ENCODE results near the gene NUCB2. TPM values are rescaled to one million over a fixed set of nuclear protein-coding genes. Genes with fewer than 3 reads are reported as not detected.
"Not testable (repeated sequence)": the region's sequence is repeated elsewhere in the genome, so short reads cannot be mapped to it uniquely, and the experiment has no call there.

Gene NUCB2
- total RNA-seq = 52.8 and 63.8 TPM in 2 replicates
- long read RNA-seq, transcript NUCB2-208 (14 exons, 2,274 nt) = major isoform, 6 of 38 reads
- long read RNA-seq, partial matches to known transcripts = 14 of 38 reads
- long read RNA-seq, other reads (novel, unspliced or antisense) = 14 of 38 reads

GRCh38 chr11:17276236-17277023 is at the start of gene NUCB2:
Gene NUCB2, plus strand, starts transcription at chr11:17276739. Its CDS starts 18,585 bp downstream, at chr11:17295324.
- peak within 1 kb of the TSS; percentile 97 for H3K27ac Mint-ChIP-seq
- no peaks in the 10 kb centered on the region for H3K9me3 Mint-ChIP-seq (ENCODE audit: low read depth)
- peak; percentile 99 for DNase-seq (ENCODE audit: low spot score, unreplicated experiment)
- H3K36me3 Mint-ChIP-seq (ENCODE audit: insufficient read depth) = no peaks in the 10 kb centered on the region
- TF ChIP-seq CTCF (IDR thresholded peaks at IDR 0.05; ENCODE audit: unreplicated experiment) = no peak
- H3K4me3 Mint-ChIP-seq (ENCODE audit: low read depth) = peak within 1 kb of the TSS; percentile 92
- H3K4me1 Mint-ChIP-seq (ENCODE audit: low read depth) = peaks cover 9% of the 10 kb centered on the region
- peaks cover 2% of the 10 kb centered on the region for H3K27me3 Mint-ChIP-seq

GRCh38 chr11:17228186-17228925 is 48.2 kb upstream of the NUCB2 start:
- H3K36me3 Mint-ChIP-seq (ENCODE audit: insufficient read depth); H3K27me3 Mint-ChIP-seq; DNase-seq (ENCODE audit: low spot score, unreplicated experiment); H3K4me1 Mint-ChIP-seq (ENCODE audit: low read depth); H3K27ac Mint-ChIP-seq; H3K9me3 Mint-ChIP-seq (ENCODE audit: low read depth); H3K4me3 Mint-ChIP-seq (ENCODE audit: low read depth): not testable (repeated sequence)

GRCh38 chr11:17229481-17230152 is 46.9 kb upstream of the NUCB2 start:
- peaks cover 4% of the 10 kb centered on the region for H3K36me3 Mint-ChIP-seq (ENCODE audit: insufficient read depth)
- no peak for TF ChIP-seq CTCF (IDR thresholded peaks at IDR 0.05; ENCODE audit: unreplicated experiment)
- H3K9me3 Mint-ChIP-seq (ENCODE audit: low read depth) = no peaks in the 10 kb centered on the region
- H3K4me3 Mint-ChIP-seq (ENCODE audit: low read depth) = no peak overlapping the region
- peak overlapping the region; percentile 63 for H3K27ac Mint-ChIP-seq
- H3K27me3 Mint-ChIP-seq = no peaks in the 10 kb centered on the region
- no peak for DNase-seq (ENCODE audit: low spot score, unreplicated experiment)
- peaks cover 2% of the 10 kb centered on the region for H3K4me1 Mint-ChIP-seq (ENCODE audit: low read depth)

GRCh38 chr11:17230867-17231851 is 45.4 kb upstream of the NUCB2 start:
- Mint-ChIP-seq H3K27me3 (no peaks in the 10 kb centered on the region), H3K36me3 (ENCODE audit: insufficient read depth) (peaks cover 4% of the 10 kb centered on the region), H3K27ac (no peak overlapping the region), H3K4me3 (ENCODE audit: low read depth) (no peak overlapping the region), H3K9me3 (ENCODE audit: low read depth) (no peaks in the 10 kb centered on the region), H3K4me1 (ENCODE audit: low read depth) (no peaks in the 10 kb centered on the region)
- TF ChIP-seq CTCF (IDR thresholded peaks at IDR 0.05; ENCODE audit: unreplicated experiment) = no peak
- no peak for DNase-seq (ENCODE audit: low spot score, unreplicated experiment)

- no peaks in the 10 kb centered on the region for H3K27me3 Mint-ChIP-seq
Measured at GRCh38 chr11:17233101-17233500, 43.4 kb upstream of the NUCB2 start.

More at GRCh38 chr11:17233101-17233500, 43.4 kb upstream of the NUCB2 start:
- Mint-ChIP-seq H3K27ac (no peak overlapping the region), H3K4me1 (ENCODE audit: low read depth) (no peaks in the 10 kb centered on the region), H3K9me3 (ENCODE audit: low read depth) (no peaks in the 10 kb centered on the region), H3K36me3 (ENCODE audit: insufficient read depth) (peaks cover 2% of the 10 kb centered on the region), H3K4me3 (ENCODE audit: low read depth) (no peak overlapping the region)
- TF ChIP-seq CTCF (IDR thresholded peaks at IDR 0.05; ENCODE audit: unreplicated experiment) = no peak
- DNase-seq (ENCODE audit: low spot score, unreplicated experiment) = no peak
